HAP-1 (cell line): ENCODE measurements around the gene EPAS1.

Experiments used
- DNase-seq, 2 experiments: peaks; one replicate each; pipeline ENCODE4 v3.0.0-alpha.2; 2016 to 2020; ENCODE audit warnings: low spot score in 2 of 2
- H3K27me3 ChIP-seq: fragments of 250-450 bp; sonication (Bioruptor Pico); 2 replicates; pipeline ENCODE4 v1.5.1; 2020; ENCODE audit warnings: low read depth, mild to moderate bottlenecking, moderate library complexity
- H3K36me3 ChIP-seq: fragments of 250-450 bp; sonication (Bioruptor Pico); replicated peaks from 2 replicates; pipeline ENCODE4 v1.5.1; 2020; ENCODE audit warnings: mild to moderate bottlenecking
- H3K4me1 ChIP-seq: fragments of 250-450 bp; sonication (Bioruptor Pico); 2 replicates; pipeline ENCODE4 v1.5.1; 2020; ENCODE audit warnings: mild to moderate bottlenecking
- H3K4me3 ChIP-seq: fragments of 250-450 bp; sonication (Bioruptor Pico); 2 replicates; pipeline ENCODE4 v1.5.1; 2020; ENCODE audit warnings: mild to moderate bottlenecking, moderate library complexity
- H3K9me3 ChIP-seq: fragments of 250-450 bp; sonication (Bioruptor Pico); 2 replicates; pipeline ENCODE4 v1.5.1; 2020; ENCODE audit warnings: mild to moderate bottlenecking, moderate library complexity
- in situ Hi-C: fragments of 300-500 bp; cut with MboI; formaldehyde crosslinking; loops from 3 replicates; pipeline ENCODE4 v1.14.3; 2020; ENCODE audit warnings: low sequenced_read_pairs, inconsistent platforms, mixed read lengths

EPAS1 gene

DNA sequence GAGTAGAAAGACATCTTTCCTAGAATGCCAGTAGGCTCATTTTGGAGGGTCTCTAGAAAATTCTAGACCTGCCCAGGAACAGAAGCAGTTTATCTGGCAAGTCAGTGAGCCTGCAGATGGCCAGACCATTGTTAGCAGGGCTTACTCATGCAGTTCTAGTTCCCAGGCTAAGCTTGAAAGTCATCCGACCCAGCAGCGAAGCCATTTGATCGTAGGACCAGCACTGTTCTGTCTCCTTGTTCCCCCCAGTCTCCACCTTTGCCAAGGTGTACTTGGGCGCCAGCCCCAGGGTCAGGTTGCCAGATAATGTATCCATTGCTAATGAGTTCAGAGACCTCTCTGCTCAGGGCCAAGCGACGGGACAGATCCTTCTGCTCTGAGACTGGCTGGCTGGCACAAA lies 70.1 kb downstream of the EPAS1 start:
- Histone ChIP-seq H3K4me3 (no peak overlapping the region), H3K4me1 (no peaks in the 10 kb centered on the region), H3K36me3 (no peaks in the 10 kb centered on the region), H3K27me3 (peaks cover 7% of the 10 kb centered on the region), H3K9me3 (no peaks in the 10 kb centered on the region)
- no peak for DNase-seq
- in situ Hi-C loops, result loop anchor here (25.0 kb wide), 1 partner anchor 305 kb away; no protein-coding TSS in a partner anchor

- Histone ChIP-seq H3K4me1 (no peaks in the 10 kb centered on the region), H3K36me3 (no peaks in the 10 kb centered on the region), H3K27me3 (peaks cover 7% of the 10 kb centered on the region), H3K4me3 (no peak overlapping the region), H3K9me3 (no peaks in the 10 kb centered on the region)
- no peak for DNase-seq
- in situ Hi-C loops, result loop anchor here (25.0 kb wide), 1 partner anchor 306 kb away; no protein-coding TSS in a partner anchor
These were observed 71.2 kb downstream of the EPAS1 start for GRCh38 chr2:46368401-46368800.

- in situ Hi-C loops, result loop anchor here (25.0 kb wide), 1 partner anchor 307 kb away; no protein-coding TSS in a partner anchor
- Histone ChIP-seq H3K36me3 (no peaks in the 10 kb centered on the region), H3K4me3 (no peak overlapping the region), H3K27me3 (peaks cover 7% of the 10 kb centered on the region), H3K9me3 (no peaks in the 10 kb centered on the region), H3K4me1 (no peaks in the 10 kb centered on the region)
- DNase-seq, result no peak
These were observed 72.6 kb downstream of the EPAS1 start for GRCh38 chr2:46369783-46370182.

DNA sequence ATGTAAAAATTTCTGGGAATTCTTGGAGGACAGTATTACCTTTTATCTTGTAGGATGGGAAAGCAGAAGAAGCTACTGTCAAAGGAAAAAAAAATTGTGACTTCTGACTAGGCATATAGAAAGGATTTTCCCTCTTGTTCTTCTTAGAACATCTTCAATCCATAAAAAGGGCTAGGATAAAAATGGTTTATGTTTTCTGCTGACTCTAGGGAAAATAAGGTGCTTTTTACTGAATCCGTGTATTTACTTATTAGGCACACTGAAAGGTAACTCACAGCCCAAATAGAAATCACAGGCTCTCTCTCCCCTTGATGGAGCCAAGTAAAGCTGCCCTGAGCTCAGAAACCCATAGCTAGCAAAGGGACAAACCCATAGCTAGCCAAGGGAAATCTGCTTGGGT lies 74.6 kb downstream of the EPAS1 start:
- Histone ChIP-seq H3K4me1 (no peaks in the 10 kb centered on the region), H3K27me3 (peaks cover 3% of the 10 kb centered on the region; the same call in 1 of the 2 replicates), H3K9me3 (no peaks in the 10 kb centered on the region), H3K36me3 (no peaks in the 10 kb centered on the region), H3K4me3 (no peak overlapping the region)
- in situ Hi-C loops, result loop anchor here (25.0 kb wide), 1 partner anchor 310 kb away; no protein-coding TSS in a partner anchor
- DNase-seq, result no peak

DNA sequence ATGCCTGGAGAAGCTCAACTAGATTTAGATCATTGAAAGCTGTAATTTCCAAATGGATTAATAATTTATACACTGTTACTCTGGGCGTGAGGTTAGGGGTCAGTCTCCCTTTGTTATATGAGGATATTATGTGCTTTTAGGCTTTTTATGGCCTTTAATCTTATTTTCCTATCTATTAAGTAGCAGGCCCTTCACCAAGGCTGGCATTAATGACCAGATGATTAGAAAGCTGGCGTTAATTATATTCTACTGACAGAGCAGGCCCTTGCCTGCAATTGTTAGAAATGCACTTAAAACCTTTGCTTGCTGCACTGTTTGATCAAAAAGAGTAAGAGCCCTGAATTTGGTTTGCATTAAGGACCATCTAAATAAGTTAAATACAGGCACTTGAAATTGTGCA lies 75.3 kb downstream of the EPAS1 start:
- H3K4me1 ChIP-seq, result no peaks in the 10 kb centered on the region
- peaks cover 3% of the 10 kb centered on the region; the same call in 1 of the 2 replicates for H3K27me3 ChIP-seq
- H3K4me3 ChIP-seq, result no peak overlapping the region
- DNase-seq, result no peak
- H3K36me3 ChIP-seq, result no peaks in the 10 kb centered on the region
- H3K9me3 ChIP-seq, result no peaks in the 10 kb centered on the region
- in situ Hi-C loops, result loop anchor here (25.0 kb wide), 1 partner anchor 310 kb away; no protein-coding TSS in a partner anchor

DNA sequence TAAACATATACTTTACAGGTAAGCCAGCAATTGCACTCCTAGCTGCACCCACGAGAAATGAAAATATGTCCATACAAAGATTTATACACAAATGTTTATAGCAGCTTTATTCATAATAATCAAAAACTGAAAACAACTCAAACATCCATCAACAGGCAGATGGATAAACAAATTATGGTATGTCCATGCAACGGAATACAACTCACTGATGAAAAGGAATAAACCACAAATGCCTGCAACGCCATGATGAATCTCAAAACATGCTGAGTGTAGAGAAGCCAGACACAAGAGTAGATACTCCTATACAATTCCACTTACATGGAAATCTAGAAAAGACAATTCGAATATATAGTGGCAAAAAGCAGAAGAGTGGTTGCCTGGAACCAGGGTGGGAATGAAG lies 76.0 kb downstream of the EPAS1 start:
- peaks cover 3% of the 10 kb centered on the region; the same call in 1 of the 2 replicates for H3K27me3 ChIP-seq
- H3K4me1 ChIP-seq, result no peaks in the 10 kb centered on the region
- H3K36me3 ChIP-seq, result no peaks in the 10 kb centered on the region
- no peaks in the 10 kb centered on the region for H3K9me3 ChIP-seq
- H3K4me3 ChIP-seq, result no peak overlapping the region
- DNase-seq, result no peak
- in situ Hi-C loops, result loop anchor here (25.0 kb wide), 1 partner anchor 311 kb away; no protein-coding TSS in a partner anchor

GRCh38 chr2:46375566-46376125 lies 78.4 kb downstream of the EPAS1 start:
- Histone ChIP-seq H3K27me3 (no peaks in the 10 kb centered on the region), H3K4me1 (no peaks in the 10 kb centered on the region), H3K36me3 (no peaks in the 10 kb centered on the region), H3K4me3 (no peak overlapping the region), H3K9me3 (no peaks in the 10 kb centered on the region)
- in situ Hi-C loops, result no loop called here
- DNase-seq, result no peak

GRCh38 chr2:46376586-46376985 lies 79.4 kb downstream of the EPAS1 start:
- H3K9me3 ChIP-seq, result no peaks in the 10 kb centered on the region
- in situ Hi-C loops, result no loop called here
- H3K27me3 ChIP-seq, result no peaks in the 10 kb centered on the region
- no peaks in the 10 kb centered on the region for H3K4me1 ChIP-seq
- no peaks in the 10 kb centered on the region for H3K36me3 ChIP-seq
- DNase-seq, result no peak
- no peak overlapping the region for H3K4me3 ChIP-seq

DNA sequence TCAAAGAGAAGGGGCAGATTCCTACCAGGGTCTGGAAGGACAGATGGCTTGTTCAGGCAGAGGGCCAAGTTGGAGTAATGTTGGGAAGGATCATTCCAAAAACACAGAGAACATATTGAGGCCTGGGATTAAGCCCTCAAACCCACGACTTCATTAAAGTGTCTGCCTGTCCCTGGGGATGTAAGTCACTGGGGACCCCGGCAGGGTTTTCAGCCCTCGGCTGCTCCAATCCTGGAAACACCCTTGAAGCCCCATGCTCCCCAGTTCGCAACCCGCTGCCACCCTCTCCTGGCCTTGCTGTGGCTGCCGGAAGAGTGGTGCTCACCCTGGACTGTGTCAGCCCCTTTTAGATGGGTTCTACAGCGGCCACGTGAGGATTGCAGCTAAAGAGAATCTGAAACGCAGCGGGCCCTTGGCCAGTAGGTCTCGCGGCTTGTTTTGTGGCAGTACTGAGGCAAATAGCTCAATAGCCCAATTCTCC lies 79.9 kb downstream of the EPAS1 start:
- H3K36me3 ChIP-seq, result no peaks in the 10 kb centered on the region
- in situ Hi-C loops, result no loop called here
- no peaks in the 10 kb centered on the region for H3K9me3 ChIP-seq
- H3K4me1 ChIP-seq, result no peaks in the 10 kb centered on the region
- DNase-seq, result no peak
- no peak overlapping the region for H3K4me3 ChIP-seq
- H3K27me3 ChIP-seq, result no peaks in the 10 kb centered on the region

GRCh38 chr2:46377666-46378560 lies 80.7 kb downstream of the EPAS1 start:
- Histone ChIP-seq H3K4me3 (no peak overlapping the region), H3K4me1 (no peaks in the 10 kb centered on the region), H3K36me3 (no peaks in the 10 kb centered on the region), H3K9me3 (no peaks in the 10 kb centered on the region), H3K27me3 (no peaks in the 10 kb centered on the region)
- in situ Hi-C loops, result no loop called here
- no peak for DNase-seq

- Histone ChIP-seq H3K9me3 (no peaks in the 10 kb centered on the region), H3K36me3 (no peaks in the 10 kb centered on the region), H3K4me1 (no peaks in the 10 kb centered on the region), H3K4me3 (no peak overlapping the region), H3K27me3 (no peaks in the 10 kb centered on the region)
- in situ Hi-C loops, result no loop called here
- no peak for DNase-seq
These were observed 81.4 kb downstream of the EPAS1 start for GRCh38 chr2:46378616-46379015.

- Histone ChIP-seq H3K9me3 (no peaks in the 10 kb centered on the region), H3K27me3 (no peaks in the 10 kb centered on the region), H3K4me3 (no peak overlapping the region), H3K36me3 (no peaks in the 10 kb centered on the region), H3K4me1 (no peaks in the 10 kb centered on the region)
- DNase-seq, result no peak
- in situ Hi-C loops, result no loop called here
These were observed 82.2 kb downstream of the EPAS1 start for GRCh38 chr2:46379213-46380037.

DNA sequence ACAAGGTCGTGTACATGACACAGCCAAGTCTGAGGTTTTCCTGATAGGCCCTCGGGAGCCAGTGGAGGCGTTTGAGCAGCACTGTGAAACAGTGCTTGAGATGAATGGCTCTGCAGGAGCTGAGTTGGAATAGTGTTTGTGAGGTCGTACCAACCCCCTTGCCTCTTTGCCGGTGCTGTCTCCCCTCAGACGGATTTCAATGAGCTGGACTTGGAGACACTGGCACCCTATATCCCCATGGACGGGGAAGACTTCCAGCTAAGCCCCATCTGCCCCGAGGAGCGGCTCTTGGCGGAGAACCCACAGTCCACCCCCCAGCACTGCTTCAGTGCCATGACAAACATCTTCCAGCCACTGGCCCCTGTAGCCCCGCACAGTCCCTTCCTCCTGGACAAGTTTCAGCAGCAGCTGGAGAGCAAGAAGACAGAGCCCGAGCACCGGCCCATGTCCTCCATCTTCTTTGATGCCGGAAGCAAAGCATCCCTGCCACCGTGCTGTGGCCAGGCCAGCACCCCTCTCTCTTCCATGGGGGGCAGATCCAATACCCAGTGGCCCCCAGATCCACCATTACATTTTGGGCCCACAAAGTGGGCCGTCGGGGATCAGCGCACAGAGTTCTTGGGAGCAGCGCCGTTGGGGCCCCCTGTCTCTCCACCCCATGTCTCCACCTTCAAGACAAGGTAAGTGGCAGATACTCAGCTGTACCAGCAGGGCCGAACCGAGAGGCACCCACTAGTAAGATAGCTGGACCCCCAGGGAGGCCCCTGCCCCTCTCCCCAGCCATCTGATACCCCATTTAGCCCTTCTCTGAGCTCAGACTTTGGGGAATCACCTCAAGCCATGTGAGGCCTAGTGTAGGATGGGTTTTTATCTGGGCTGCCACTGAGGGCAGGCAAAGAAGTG lies 83.1 kb downstream of the EPAS1 start:
- no peak for DNase-seq
- H3K9me3 ChIP-seq, result no peaks in the 10 kb centered on the region
- in situ Hi-C loops, result no loop called here
- no peak overlapping the region for H3K4me3 ChIP-seq
- no peaks in the 10 kb centered on the region for H3K4me1 ChIP-seq
- no peaks in the 10 kb centered on the region for H3K36me3 ChIP-seq
- no peaks in the 10 kb centered on the region for H3K27me3 ChIP-seq
